ENCODE results near the gene EPS8.

The EPS8 gene

DNA sequence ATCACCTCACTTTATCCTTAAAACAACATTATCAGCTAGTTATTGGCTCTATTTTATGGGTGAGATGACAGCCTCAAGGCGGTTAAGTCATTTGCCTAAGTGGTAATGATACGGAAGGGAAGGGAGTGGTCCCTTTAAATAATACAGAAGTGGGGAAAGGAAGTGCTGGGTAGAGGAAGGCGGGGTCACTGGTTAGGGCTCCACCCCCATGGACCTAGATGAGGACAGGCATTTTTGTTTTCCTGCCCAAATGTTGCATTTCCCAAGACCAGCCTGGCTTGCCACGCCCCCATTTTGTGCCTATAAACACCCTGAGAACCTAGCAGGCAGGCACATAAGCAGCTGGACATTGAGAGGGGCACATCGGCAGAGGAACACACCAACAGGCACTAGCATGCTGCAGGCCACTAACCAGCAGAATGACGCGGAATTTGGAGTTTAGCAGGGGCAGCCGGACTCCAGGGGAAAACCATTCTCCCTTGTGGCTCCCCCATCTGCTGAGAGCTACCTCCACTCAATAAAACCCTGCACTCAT, 100.9 kb downstream of the EPS8 start:
- no peak for ATAC-seq (replicated peaks; ENCODE audit: extremely low read depth, poor library complexity, severe bottlenecking)

DNA sequence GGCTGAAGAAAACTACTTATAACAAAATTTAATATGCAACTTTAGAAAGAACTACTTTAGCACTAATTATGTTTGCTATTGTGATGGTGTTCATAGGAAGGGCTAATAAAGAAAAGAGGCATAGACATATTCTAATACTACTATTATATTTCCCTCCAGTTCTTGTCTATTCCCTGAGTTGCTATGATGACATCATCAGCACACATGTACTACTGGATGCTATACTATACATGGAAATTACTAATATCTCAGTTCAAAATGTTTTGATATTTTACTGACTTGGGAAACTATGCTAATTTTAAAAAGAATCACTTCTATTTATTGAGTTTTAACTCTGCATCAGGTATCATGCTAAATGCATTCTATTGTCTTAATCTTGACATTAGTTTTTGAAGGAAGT, 101.6 kb downstream of the EPS8 start:
- H3K36me3 Mint-ChIP-seq (ENCODE audit: insufficient read depth), result no peaks in the 10 kb centered on the region
- ATAC-seq (replicated peaks; ENCODE audit: extremely low read depth, poor library complexity, severe bottlenecking) (no peak), DNase-seq (ENCODE audit: low spot score in 2 of 2) (no peak)
- peaks cover 28% of the 10 kb centered on the region for H3K27me3 Mint-ChIP-seq
- H3K9me3 Mint-ChIP-seq, result no peaks in the 10 kb centered on the region
- no peaks in the 10 kb centered on the region for H3K4me1 Mint-ChIP-seq
- no peak overlapping the region for H3K27ac Mint-ChIP-seq (ENCODE audit: low read depth)
- no peak overlapping the region for H3K4me3 Mint-ChIP-seq

More for the DNA sequence above, 100.9 kb downstream of the EPS8 start:
- no peak overlapping the region for H3K27ac Mint-ChIP-seq (ENCODE audit: low read depth)
- peaks cover 33% of the 10 kb centered on the region for H3K27me3 Mint-ChIP-seq
- no peaks in the 10 kb centered on the region for H3K4me1 Mint-ChIP-seq
- H3K4me3 Mint-ChIP-seq, result no peak overlapping the region
- no peaks in the 10 kb centered on the region for H3K9me3 Mint-ChIP-seq
- no peak for DNase-seq (ENCODE audit: low spot score in 2 of 2)
- H3K36me3 Mint-ChIP-seq (ENCODE audit: insufficient read depth), result no peaks in the 10 kb centered on the region

DNA sequence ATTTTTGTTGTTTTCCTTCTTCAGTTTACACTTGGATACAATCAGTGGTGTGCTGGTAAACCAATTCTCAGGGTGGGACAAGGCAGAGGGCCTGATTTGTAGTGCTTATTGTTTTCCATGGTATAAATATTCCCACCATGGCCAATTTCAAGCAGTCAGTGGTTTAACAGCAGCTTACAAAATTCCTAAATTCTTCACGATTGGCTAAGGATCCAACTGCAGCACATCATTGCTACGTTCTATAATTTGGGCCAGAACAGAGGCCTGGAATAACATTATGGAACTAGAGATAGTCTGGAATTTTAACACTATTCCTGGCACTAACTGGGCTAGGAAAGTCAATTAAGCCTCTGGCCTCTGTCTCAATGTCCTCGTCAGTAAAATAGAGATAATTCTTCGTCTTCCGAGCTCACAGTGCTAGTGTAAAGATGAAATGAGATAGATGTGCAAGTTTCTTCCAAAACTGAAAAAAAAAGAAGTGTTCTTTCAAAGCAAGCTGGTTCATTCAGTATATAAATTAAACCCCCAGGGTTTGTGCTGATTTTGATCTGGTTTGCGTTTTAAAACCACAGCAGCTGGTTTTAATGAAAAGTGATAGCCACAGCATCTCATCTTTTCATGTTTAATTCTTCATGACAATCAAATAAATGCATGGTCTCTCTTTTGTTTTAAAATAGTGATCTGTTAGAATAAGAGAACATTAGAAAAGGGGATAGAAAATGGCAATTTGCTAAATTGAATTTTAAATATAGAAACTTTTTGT, 104.1 kb downstream of the EPS8 start:
- no peaks in the 10 kb centered on the region for H3K9me3 Mint-ChIP-seq
- no peak for ATAC-seq (replicated peaks; ENCODE audit: extremely low read depth, poor library complexity, severe bottlenecking)
- no peak for DNase-seq (ENCODE audit: low spot score in 2 of 2)
- no peaks in the 10 kb centered on the region for H3K4me1 Mint-ChIP-seq
- H3K36me3 Mint-ChIP-seq (ENCODE audit: insufficient read depth), result no peaks in the 10 kb centered on the region
- peaks cover 25% of the 10 kb centered on the region for H3K27me3 Mint-ChIP-seq
- H3K4me3 Mint-ChIP-seq, result no peak overlapping the region
- no peak overlapping the region for H3K27ac Mint-ChIP-seq (ENCODE audit: low read depth)

DNA sequence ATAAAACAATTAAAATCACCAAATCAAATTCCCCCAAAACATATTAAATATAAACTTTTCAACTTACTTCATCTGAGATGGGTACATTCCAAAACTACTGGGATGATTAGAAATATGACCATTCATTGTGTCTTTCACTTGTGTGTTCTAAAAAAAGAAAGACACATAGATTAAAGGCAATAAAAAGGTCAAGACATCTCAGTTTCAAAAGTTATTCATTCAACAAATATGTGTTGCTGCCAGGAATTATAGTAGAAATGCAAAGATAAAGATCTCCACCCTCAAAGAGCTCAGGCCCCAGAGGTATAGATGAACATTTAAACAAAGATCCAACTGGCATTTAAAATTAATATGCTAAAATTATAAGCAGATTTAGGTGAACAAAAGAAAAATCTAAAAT, 106.4 kb downstream of the EPS8 start:
- DNase-seq (ENCODE audit: low spot score in 2 of 2) (no peak), ATAC-seq (replicated peaks; ENCODE audit: extremely low read depth, poor library complexity, severe bottlenecking) (no peak)
- Mint-ChIP-seq H3K27me3 (peaks cover 29% of the 10 kb centered on the region), H3K36me3 (ENCODE audit: insufficient read depth) (no peaks in the 10 kb centered on the region), H3K4me1 (no peaks in the 10 kb centered on the region), H3K27ac (ENCODE audit: low read depth) (no peak overlapping the region), H3K9me3 (no peaks in the 10 kb centered on the region), H3K4me3 (no peak overlapping the region)

DNA sequence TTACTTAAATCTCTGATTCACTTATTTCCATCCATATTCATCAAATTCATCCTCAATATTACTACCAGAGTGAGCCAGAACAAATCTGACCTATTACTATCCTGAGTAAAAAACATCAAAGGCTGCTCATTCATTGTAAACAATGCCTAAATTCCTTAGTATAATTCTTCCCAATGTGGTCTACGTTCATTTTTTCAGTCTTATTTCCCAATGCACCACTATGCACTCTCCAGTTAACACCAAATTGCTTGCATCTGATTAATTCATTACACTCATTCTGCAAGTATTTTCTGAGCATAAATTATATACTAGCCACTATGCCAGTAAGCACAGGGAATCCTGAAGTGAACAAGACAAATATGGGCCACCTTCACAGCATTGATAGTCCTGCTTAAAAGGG, 110.0 kb downstream of the EPS8 start:
- Mint-ChIP-seq H3K4me1 (no peaks in the 10 kb centered on the region), H3K27ac (ENCODE audit: low read depth) (no peak overlapping the region), H3K9me3 (no peaks in the 10 kb centered on the region), H3K36me3 (ENCODE audit: insufficient read depth) (no peaks in the 10 kb centered on the region), H3K4me3 (no peak overlapping the region), H3K27me3 (peaks cover 13% of the 10 kb centered on the region)
- no peak for DNase-seq (ENCODE audit: low spot score in 2 of 2)
- no peak for ATAC-seq (replicated peaks; ENCODE audit: extremely low read depth, poor library complexity, severe bottlenecking)

DNA sequence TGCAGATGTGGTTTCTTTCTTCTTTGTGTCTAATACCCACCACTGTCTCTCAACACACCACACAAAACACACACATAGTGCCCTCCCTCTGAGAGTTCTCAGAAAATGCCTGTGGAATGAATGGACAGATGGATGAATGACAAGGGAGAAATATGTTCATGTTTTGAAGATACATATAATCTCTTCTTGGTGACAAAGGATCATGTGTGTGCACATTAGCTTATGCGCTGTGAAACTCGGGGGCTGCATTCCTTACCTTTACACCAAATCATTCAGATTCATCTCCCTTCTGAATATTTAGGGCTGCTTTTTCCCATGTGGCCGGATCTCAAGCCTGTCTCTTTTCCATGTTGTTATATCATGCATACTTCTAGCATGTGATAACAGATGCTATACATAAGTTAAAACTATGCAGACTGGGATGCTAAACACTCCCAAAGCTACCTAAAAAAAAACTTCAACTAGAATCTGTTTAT, 111.4 kb downstream of the EPS8 start:
- ATAC-seq (replicated peaks; ENCODE audit: extremely low read depth, poor library complexity, severe bottlenecking) (no peak), DNase-seq (ENCODE audit: low spot score in 2 of 2) (no peak)
- H3K4me1 Mint-ChIP-seq, result no peaks in the 10 kb centered on the region
- H3K36me3 Mint-ChIP-seq (ENCODE audit: insufficient read depth), result no peaks in the 10 kb centered on the region
- H3K27me3 Mint-ChIP-seq, result peaks cover 7% of the 10 kb centered on the region
- no peaks in the 10 kb centered on the region for H3K9me3 Mint-ChIP-seq
- no peak overlapping the region for H3K4me3 Mint-ChIP-seq
- H3K27ac Mint-ChIP-seq (ENCODE audit: low read depth), result no peak overlapping the region

DNA sequence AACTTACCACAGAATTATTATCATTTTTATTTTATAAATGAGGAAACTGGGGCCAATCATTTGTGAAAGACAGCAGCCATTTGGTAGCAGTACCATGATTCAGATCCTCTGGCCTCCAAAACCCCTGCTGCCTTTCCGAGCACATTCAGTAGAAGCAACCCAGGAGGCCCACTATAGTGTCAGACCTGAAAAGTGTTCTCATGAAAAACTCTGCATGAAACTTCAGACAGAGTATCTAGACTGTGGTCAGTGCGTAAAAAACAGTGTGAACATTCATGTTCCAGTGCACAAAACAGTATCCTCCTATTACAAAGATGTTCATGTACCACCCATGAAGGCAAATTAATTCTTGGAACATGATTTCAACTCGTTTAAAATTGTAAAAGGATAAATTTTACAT, 112.0 kb downstream of the EPS8 start:
- DNase-seq (ENCODE audit: low spot score in 2 of 2) (no peak), ATAC-seq (replicated peaks; ENCODE audit: extremely low read depth, poor library complexity, severe bottlenecking) (no peak)
- H3K27ac Mint-ChIP-seq (ENCODE audit: low read depth), result no peak overlapping the region
- peaks cover 7% of the 10 kb centered on the region for H3K27me3 Mint-ChIP-seq
- no peaks in the 10 kb centered on the region for H3K4me1 Mint-ChIP-seq
- H3K9me3 Mint-ChIP-seq, result no peaks in the 10 kb centered on the region
- H3K36me3 Mint-ChIP-seq (ENCODE audit: insufficient read depth), result no peaks in the 10 kb centered on the region
- H3K4me3 Mint-ChIP-seq, result no peak overlapping the region

DNA sequence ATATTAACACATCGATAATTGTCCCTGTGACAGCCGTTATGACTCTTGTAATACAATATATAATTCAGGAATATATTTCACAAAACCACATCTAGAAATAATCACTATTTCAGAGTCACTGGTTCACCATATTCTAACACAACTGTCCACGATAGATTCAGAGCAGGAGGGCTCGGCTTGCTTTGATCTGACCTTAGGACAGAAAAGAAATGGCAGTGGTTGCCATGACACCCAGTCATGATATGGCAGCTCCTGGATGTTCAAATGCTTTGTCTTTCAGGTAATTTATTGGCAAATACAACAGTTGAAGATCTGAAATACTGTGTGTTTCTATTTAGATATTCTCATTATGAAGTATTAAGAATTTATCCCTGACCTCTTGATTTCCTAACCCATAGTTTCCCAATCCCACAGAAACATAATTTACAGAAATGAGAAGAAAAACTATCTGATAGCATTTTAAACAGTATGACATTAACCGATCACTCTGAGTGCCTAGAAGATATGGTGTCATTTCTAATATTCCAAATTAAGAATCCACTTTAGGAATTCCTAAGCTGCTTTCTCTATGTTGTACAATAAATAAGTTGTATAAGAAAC, 116.4 kb downstream of the EPS8 start:
- DNase-seq (ENCODE audit: low spot score in 2 of 2), result no peak
- Mint-ChIP-seq H3K4me3 (no peak overlapping the region), H3K36me3 (ENCODE audit: insufficient read depth) (no peaks in the 10 kb centered on the region), H3K27me3 (peaks cover 3% of the 10 kb centered on the region), H3K27ac (ENCODE audit: low read depth) (no peak overlapping the region), H3K9me3 (no peaks in the 10 kb centered on the region), H3K4me1 (no peaks in the 10 kb centered on the region)
- ATAC-seq (replicated peaks; ENCODE audit: extremely low read depth, poor library complexity, severe bottlenecking), result no peak

DNA sequence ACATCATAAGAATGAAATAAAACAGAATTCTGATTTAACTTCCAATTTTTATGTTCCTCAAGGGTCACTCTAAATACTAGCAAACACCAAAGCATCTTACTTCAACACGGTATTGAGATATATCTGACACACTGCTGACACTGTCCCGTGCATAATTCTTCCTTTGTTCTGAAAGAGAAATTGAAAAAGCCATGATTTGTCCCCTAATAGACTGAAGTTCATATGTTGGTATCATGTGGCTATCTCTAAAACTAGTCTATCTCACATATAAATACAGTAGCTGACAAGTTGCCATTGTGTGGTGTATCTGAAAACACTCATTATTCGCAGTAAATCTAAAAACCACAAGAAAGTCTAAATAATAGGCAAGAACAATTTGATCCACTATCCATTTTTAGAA, 118.4 kb downstream of the EPS8 start:
- DNase-seq (ENCODE audit: low spot score in 2 of 2), result no peak
- no peak for ATAC-seq (replicated peaks; ENCODE audit: extremely low read depth, poor library complexity, severe bottlenecking)
- Mint-ChIP-seq H3K9me3 (no peaks in the 10 kb centered on the region), H3K4me1 (no peaks in the 10 kb centered on the region), H3K27me3 (no peaks in the 10 kb centered on the region), H3K27ac (ENCODE audit: low read depth) (no peak overlapping the region), H3K36me3 (ENCODE audit: insufficient read depth) (no peaks in the 10 kb centered on the region), H3K4me3 (no peak overlapping the region)

DNA sequence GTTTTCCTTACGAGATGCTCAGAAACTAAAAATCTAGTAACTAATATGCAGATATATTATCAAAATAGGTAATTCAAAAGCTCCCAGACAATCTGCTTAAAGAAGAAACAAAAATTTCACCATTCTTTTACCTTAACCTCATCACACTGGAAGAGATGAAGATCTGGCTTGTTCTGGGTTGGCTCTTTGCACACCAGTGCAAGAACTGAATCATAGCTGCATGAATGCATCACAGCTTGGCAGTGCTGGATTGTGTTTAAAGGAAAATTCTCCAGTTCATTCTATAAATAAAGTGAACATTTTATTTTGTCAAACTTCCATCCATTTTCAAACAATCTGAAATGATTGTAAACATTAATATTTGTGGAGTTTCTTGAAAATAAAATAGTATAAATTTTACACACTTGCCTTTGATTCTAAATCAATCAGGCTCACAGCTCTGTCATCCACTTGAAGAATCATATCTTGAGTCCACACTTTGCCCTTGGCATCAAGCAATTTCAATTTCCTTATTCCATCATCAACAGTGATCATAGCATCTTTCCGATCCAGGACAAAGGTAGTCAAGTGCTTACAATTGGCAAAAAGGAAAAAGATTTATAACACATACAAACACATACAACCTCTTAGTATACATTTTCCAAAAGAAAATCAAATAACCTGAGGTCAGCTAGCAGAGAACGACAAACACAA, 119.8 kb downstream of the EPS8 start:
- Mint-ChIP-seq H3K36me3 (ENCODE audit: insufficient read depth) (no peaks in the 10 kb centered on the region), H3K4me1 (no peaks in the 10 kb centered on the region), H3K4me3 (no peak overlapping the region), H3K27ac (ENCODE audit: low read depth) (no peak overlapping the region), H3K9me3 (no peaks in the 10 kb centered on the region), H3K27me3 (no peaks in the 10 kb centered on the region)
- ATAC-seq (replicated peaks; ENCODE audit: extremely low read depth, poor library complexity, severe bottlenecking) (no peak), DNase-seq (ENCODE audit: low spot score in 2 of 2) (no peak)

DNA sequence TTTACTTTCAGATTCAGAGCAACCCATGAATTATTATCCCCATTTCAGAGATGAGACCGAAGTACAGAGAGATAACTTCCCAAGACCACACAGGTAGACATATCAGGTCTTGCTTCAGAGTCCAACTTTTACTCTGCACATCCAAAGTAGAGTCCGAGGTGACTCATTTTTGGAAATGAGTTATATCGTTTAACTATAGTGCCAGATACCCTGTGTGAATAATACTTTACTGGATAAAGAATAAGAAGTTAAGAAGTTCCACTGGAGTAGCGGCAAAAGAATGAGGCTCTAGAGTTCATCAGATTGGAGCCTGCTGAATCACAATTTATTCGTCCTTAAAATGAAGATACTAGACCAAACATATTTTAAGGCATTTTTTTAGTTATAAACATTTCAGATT, 124.7 kb downstream of the EPS8 start:
- Mint-ChIP-seq H3K27ac (ENCODE audit: low read depth) (no peak overlapping the region), H3K36me3 (ENCODE audit: insufficient read depth) (no peaks in the 10 kb centered on the region)
- no peak for DNase-seq (ENCODE audit: low spot score in 2 of 2)

DNA sequence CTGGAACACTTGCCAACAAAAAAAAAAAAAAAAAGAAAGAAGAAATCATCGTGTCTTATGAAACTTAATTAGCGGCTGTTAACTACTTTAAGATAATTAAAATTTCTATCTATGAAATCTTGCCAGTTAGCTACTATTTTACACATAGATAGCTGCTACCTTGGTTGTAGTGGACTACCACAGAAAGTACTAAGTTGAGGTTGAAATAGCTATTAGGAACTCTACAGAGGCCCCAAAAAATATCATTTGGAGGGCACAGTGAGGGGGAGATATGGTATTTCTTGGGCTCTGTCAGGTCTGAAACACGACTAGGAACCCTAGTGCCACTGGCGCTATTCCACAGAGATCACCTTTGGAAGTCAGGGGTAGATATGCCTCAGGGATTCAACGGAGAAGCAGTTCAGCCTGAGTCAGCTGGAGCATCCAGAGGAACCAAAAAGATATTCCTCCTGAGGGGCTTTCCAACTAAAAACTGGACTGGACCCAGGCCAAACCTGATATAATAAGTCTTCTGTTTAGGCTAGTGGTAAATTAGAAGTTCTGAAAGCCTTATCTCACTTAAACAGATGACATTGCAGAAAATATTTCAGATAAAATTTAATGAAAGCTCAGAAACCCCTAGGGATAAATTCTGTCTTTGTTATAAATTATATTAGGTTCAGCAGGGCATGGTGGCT, 126.1 kb downstream of the EPS8 start:
- H3K9me3 Mint-ChIP-seq, result no peaks in the 10 kb centered on the region
- DNase-seq (ENCODE audit: low spot score in 2 of 2) (no peak), ATAC-seq (replicated peaks; ENCODE audit: extremely low read depth, poor library complexity, severe bottlenecking) (no peak)
- H3K4me3 Mint-ChIP-seq, result no peak overlapping the region
- no peaks in the 10 kb centered on the region for H3K27me3 Mint-ChIP-seq
- no peak overlapping the region for H3K27ac Mint-ChIP-seq (ENCODE audit: low read depth)
- no peaks in the 10 kb centered on the region for H3K4me1 Mint-ChIP-seq
- no peaks in the 10 kb centered on the region for H3K36me3 Mint-ChIP-seq (ENCODE audit: insufficient read depth)

More for the DNA sequence above, 124.7 kb downstream of the EPS8 start:
- no peaks in the 10 kb centered on the region for H3K4me1 Mint-ChIP-seq
- H3K9me3 Mint-ChIP-seq, result no peaks in the 10 kb centered on the region
- ATAC-seq (replicated peaks; ENCODE audit: extremely low read depth, poor library complexity, severe bottlenecking), result no peak
- no peak overlapping the region for H3K4me3 Mint-ChIP-seq
- H3K27me3 Mint-ChIP-seq, result no peaks in the 10 kb centered on the region

Data from central memory CD8-positive, alpha-beta T cell (primary cell).